Natural killer cell (primary cell): Measurements from ENCODE around the gene KIFC3. TPM values are rescaled to one million over a fixed set of nuclear protein-coding genes. Genes with fewer than 3 reads are reported as not detected.
"Not testable (repeated sequence)": the region's sequence is repeated elsewhere in the genome, so short reads cannot be mapped to it uniquely, and the experiment has no call there.

Source experiments
- ATAC-seq, 3 donors: fragments of 150-1000 bp in 2 of 3; fragments of 200-7000 bp in 1 of 3; cut with Tn5 transposase; 1 replicate in 1 of 3; 2 replicates in 2 of 3; pipeline ENCODE4 v1.10.0; 2021; ENCODE audit warnings: mild to moderate bottlenecking in 2 of 3, moderate library complexity in 2 of 3
- DNase-seq, 2 donors: peaks; one replicate each; pipeline versions ENCODE4 v3.0.0 to v3.0.0-alpha.2; 2013 to 2021; ENCODE audit warnings: mixed read lengths in 1 of 2
- H3K27ac ChIP-seq: one replicate; pipeline ENCODE4 v1.5.1; 2013; ENCODE audit warnings: mild to moderate bottlenecking, low read length
- H3K27me3 ChIP-seq: one replicate; pipeline ENCODE4 v1.6.1; 2013; ENCODE audit warnings: low read length; ENCODE audit not compliant: control insufficient read depth, insufficient read depth
- H3K36me3 ChIP-seq: one replicate; pipeline ENCODE4 v1.6.1; 2013; ENCODE audit warnings: low read length; ENCODE audit not compliant: control insufficient read depth, insufficient read depth
- H3K4me1 ChIP-seq: one replicate; pipeline ENCODE4 v1.6.1; 2013; ENCODE audit warnings: low read length; ENCODE audit not compliant: control insufficient read depth, insufficient read depth
- H3K4me3 ChIP-seq: one replicate; pipeline ENCODE4 v1.5.1; 2013; ENCODE audit warnings: low read length
- H3K9me3 ChIP-seq: one replicate; pipeline ENCODE4 v1.6.1; 2013; ENCODE audit warnings: low read length; ENCODE audit not compliant: control insufficient read depth, insufficient read depth
- H3K27ac Mint-ChIP-seq, 2 donors: one replicate each; pipeline ENCODE4 v1.8.0; 2022; ENCODE audit warnings: mild to moderate bottlenecking in 2 of 2, mixed read lengths in 2 of 2, moderate library complexity in 1 of 2
- H3K27me3 Mint-ChIP-seq, 2 donors: one replicate each; pipeline ENCODE4 v1.8.0; 2022; ENCODE audit warnings: low read depth in 2 of 2, mixed read lengths in 2 of 2
- H3K36me3 Mint-ChIP-seq: one replicate; pipeline ENCODE4 v1.8.0; 2022; ENCODE audit warnings: mixed read lengths
- H3K4me1 Mint-ChIP-seq, 2 donors: one replicate each; pipeline ENCODE4 v1.8.0; 2022; ENCODE audit warnings: mixed read lengths in 2 of 2
- H3K4me3 Mint-ChIP-seq: one replicate; pipeline ENCODE4 v1.8.0; 2022; ENCODE audit warnings: mild to moderate bottlenecking, moderate library complexity, mixed read lengths
- H3K9me3 Mint-ChIP-seq, 2 donors: one replicate each; pipeline ENCODE4 v1.8.0; 2022; ENCODE audit warnings: mixed read lengths in 2 of 2
- WGBS: methylation state at CpG from one replicate; pipeline ENCODE4 v1.1.7; 2013; ENCODE audit warnings: missing lambda C conversion rate; ENCODE audit not compliant: insufficient coverage; 5-methylcytosine and 5-hydroxymethylcytosine counted together
- intact Hi-C: fragments of 100-400 bp; cut with micrococcal nuclease; formaldehyde crosslinking; loops from one replicate; pipeline ENCODE4 v1.14.2; 2022
- total RNA-seq, 4 donors: library from RNA; stranded (reverse); fragments of 120-200 nt in 1 of 4; gene quantifications; one replicate each; pipeline versions ENCODE4 v1.2.3 to v1.2.4, GENCODE V29; 2013 to 2022
- TF ChIP-seq, protein P1 (sequence below): fragments of 200-600 bp; IDR thresholded peaks from one replicate; pipeline ENCODE4 v1.8.0; 2022; ENCODE audit warnings: antibody characterized with exemption

The KIFC3 gene
- total RNA-seq, 3 donors from 2014 or later (not counting 1 experiment from before 2014, with no cell fraction given): 54.2 to 106 (median 84.9) TPM

DNA sequence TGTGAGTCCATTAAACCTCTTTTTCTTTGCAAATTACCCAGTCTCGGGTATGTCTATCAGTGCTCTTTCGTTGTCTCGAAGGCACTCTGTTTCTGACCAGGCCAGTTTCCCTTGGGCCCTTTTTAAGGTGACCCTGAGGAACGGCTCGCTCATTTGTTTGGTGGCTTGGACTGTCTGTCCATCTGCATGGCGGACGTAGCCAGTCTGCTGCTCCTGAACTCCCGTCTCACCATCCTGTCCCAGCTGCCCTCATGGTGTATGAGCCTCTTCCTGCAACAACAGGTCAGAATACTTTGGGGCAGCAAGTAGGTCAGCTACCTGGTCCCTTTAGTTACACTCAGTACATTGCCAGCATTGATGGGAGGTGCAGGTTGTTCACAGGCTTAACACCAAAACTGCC is 88.7 kb downstream of the KIFC3 start:
- no peak overlapping the region for H3K4me3 Mint-ChIP-seq
- no peak overlapping the region for H3K27ac ChIP-seq
- 91% methylated on average over 8 of the region's 8 CpGs for WGBS
- H3K27ac Mint-ChIP-seq: no peak overlapping the region
- TF ChIP-seq, protein P1, sequence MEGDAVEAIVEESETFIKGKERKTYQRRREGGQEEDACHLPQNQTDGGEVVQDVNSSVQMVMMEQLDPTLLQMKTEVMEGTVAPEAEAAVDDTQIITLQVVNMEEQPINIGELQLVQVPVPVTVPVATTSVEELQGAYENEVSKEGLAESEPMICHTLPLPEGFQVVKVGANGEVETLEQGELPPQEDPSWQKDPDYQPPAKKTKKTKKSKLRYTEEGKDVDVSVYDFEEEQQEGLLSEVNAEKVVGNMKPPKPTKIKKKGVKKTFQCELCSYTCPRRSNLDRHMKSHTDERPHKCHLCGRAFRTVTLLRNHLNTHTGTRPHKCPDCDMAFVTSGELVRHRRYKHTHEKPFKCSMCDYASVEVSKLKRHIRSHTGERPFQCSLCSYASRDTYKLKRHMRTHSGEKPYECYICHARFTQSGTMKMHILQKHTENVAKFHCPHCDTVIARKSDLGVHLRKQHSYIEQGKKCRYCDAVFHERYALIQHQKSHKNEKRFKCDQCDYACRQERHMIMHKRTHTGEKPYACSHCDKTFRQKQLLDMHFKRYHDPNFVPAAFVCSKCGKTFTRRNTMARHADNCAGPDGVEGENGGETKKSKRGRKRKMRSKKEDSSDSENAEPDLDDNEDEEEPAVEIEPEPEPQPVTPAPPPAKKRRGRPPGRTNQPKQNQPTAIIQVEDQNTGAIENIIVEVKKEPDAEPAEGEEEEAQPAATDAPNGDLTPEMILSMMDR: no peak
- no peaks in the 10 kb centered on the region for H3K4me1 ChIP-seq
- no peaks in the 10 kb centered on the region for H3K9me3 Mint-ChIP-seq
- no peaks in the 10 kb centered on the region for H3K4me1 Mint-ChIP-seq
- H3K36me3 Mint-ChIP-seq: no peaks in the 10 kb centered on the region
- intact Hi-C loops: no loop called here
- no peak for ATAC-seq
- H3K27me3 ChIP-seq: no peaks in the 10 kb centered on the region
- no peaks in the 10 kb centered on the region for H3K9me3 ChIP-seq
- no peak overlapping the region for H3K4me3 ChIP-seq
- no peak for DNase-seq
- H3K36me3 ChIP-seq: no peaks in the 10 kb centered on the region
- H3K27me3 Mint-ChIP-seq: no peaks in the 10 kb centered on the region

DNA sequence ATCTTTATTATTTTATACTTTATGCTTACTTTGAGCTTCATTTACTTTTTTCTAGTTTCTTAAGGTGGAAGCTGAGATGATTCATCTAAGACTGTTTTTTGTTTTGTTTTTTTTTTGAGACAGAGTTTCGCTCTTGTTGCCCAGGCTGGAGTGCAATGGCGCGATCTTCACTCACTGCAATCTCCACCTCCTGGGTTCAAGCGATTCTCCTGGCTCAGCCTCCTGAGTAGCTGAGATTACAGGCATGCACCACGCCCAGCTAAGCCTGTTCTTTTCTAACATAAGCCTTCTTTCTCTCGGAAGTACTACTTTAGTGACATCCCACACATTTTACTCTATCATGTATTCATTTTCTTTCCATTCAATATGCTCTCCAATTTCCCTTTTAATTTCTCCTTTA is 89.7 kb downstream of the KIFC3 start:
- H3K9me3 Mint-ChIP-seq, H3K4me1 Mint-ChIP-seq, H3K27ac Mint-ChIP-seq, H3K36me3 ChIP-seq, ATAC-seq, H3K27ac ChIP-seq, H3K36me3 Mint-ChIP-seq, H3K27me3 Mint-ChIP-seq, H3K4me3 Mint-ChIP-seq, H3K4me1 ChIP-seq, intact Hi-C loops, H3K27me3 ChIP-seq, H3K4me3 ChIP-seq, H3K9me3 ChIP-seq, DNase-seq: not testable (repeated sequence)
- WGBS: 84% methylated on average over 6 of the region's 6 CpGs

DNA sequence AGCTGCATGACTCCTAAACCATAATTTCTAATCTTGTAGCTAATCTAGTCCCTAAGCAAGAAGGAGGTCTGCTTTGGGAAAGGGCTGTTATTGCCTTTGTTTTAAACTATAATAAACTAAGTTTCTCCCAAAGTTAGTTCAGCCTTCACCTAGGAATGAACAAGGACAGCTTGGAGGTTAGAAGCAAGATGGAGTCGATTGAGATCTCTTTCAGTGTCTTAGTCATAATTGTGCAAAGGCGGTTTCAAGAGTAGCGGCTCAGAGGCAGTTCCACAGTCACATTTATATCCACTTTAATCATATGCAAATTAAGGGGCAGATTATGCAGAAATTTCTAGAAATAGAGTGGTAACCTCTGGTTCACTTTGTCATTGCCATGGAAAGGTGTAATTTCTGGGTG is 90.3 kb downstream of the KIFC3 start:
- Mint-ChIP-seq H3K9me3 (no peaks in the 10 kb centered on the region), H3K36me3 (no peaks in the 10 kb centered on the region), H3K4me1 (no peaks in the 10 kb centered on the region), H3K27me3 (no peaks in the 10 kb centered on the region), H3K27ac (no peak overlapping the region), H3K4me3 (no peak overlapping the region)
- H3K27ac ChIP-seq: no peak overlapping the region
- H3K27me3 ChIP-seq: no peaks in the 10 kb centered on the region
- WGBS: 91% methylated on average over 1 of the region's 3 CpGs
- H3K4me3 ChIP-seq: no peak overlapping the region
- H3K9me3 ChIP-seq: no peaks in the 10 kb centered on the region
- no peaks in the 10 kb centered on the region for H3K4me1 ChIP-seq
- TF ChIP-seq, protein P1: no peak
- ATAC-seq (no peak), DNase-seq (no peak)
- intact Hi-C loops: no loop called here
- H3K36me3 ChIP-seq: no peaks in the 10 kb centered on the region

DNA sequence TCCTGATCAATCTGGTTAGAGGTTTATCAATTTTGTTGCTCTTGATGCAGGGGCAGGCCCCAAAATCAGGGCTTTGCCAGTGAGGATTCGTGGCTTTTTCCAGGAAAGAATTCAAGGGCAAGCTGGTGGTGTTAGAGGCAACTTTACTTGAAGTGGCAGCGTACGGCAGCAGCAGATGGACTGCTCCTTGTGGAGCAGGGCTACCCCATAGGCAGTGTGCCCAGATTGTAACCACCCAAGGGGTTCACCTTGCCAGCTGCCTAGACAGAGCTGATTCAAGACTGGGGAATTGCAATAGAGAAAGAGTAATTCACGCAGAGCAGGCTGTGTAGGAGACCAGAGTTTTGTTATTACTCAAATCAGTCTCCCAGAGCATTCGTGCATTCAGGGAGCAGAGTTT is 90.9 kb downstream of the KIFC3 start:
- H3K9me3 ChIP-seq: no peaks in the 10 kb centered on the region
- intact Hi-C loops: no loop called here
- TF ChIP-seq, protein P1: no peak
- no peaks in the 10 kb centered on the region for H3K27me3 Mint-ChIP-seq
- H3K9me3 Mint-ChIP-seq: no peaks in the 10 kb centered on the region
- ATAC-seq (no peak), DNase-seq (no peak)
- H3K27ac Mint-ChIP-seq: no peak overlapping the region
- H3K4me1 Mint-ChIP-seq: no peaks in the 10 kb centered on the region
- H3K36me3 Mint-ChIP-seq: no peaks in the 10 kb centered on the region
- H3K27ac ChIP-seq: no peak overlapping the region
- H3K4me3 Mint-ChIP-seq: no peak overlapping the region
- H3K27me3 ChIP-seq: no peaks in the 10 kb centered on the region
- WGBS: 86% methylated on average over 5 of the region's 5 CpGs
- no peaks in the 10 kb centered on the region for H3K4me1 ChIP-seq
- H3K36me3 ChIP-seq: no peaks in the 10 kb centered on the region
- no peak overlapping the region for H3K4me3 ChIP-seq
